ENCODE results near the gene FMN2.

GRCh38 chr1:240465531-240465940 lies 373.9 kb downstream of the FMN2 start:
- TF ChIP-seq CTCF (IDR thresholded peaks at IDR 0.05) (no peak), POLR2A (IDR thresholded peaks at IDR 0.05) (no peak)

All from Peyer's patch (tissue), 4 donors.